Smooth muscle cell (in vitro differentiated cells): ENCODE results near the gene DCTN5. TPM values are rescaled to one million over a fixed set of nuclear protein-coding genes. Genes with fewer than 3 reads are reported as not detected.

Experiments
- DNase-seq: peaks from one replicate; lab custom pipeline; 2025; ENCODE audit not compliant: unreplicated experiment; lab: John Stamatoyannopoulos, UW
- H2AFZ ChIP-seq: fragments of 200-600 bp; sonication (generic); 2 replicates; pipeline ENCODE4 v1.6.0; 2016; ENCODE audit warnings: antibody characterized with exemption, low read depth, mild to moderate bottlenecking
- H3F3A ChIP-seq: fragments of 200-600 bp; sonication (generic); 2 replicates; pipeline ENCODE4 v1.6.0; 2017; ENCODE audit warnings: antibody characterized with exemption, low read depth
- H3K27ac ChIP-seq: fragments of 200-600 bp; sonication (generic); 2 replicates; pipeline ENCODE4 v1.5.1; 2016; ENCODE audit warnings: low read depth, mild to moderate bottlenecking
- H3K27me3 ChIP-seq: fragments of 200-600 bp; sonication (generic); 2 replicates; pipeline ENCODE4 v1.6.1; 2016; ENCODE audit warnings: low read depth, mild to moderate bottlenecking
- H3K36me3 ChIP-seq: fragments of 200-600 bp; sonication (generic); 2 replicates; pipeline ENCODE4 v1.5.1; 2016; ENCODE audit warnings: low read depth
- H3K4me1 ChIP-seq: fragments of 200-600 bp; sonication (generic); 2 replicates; pipeline ENCODE4 v1.5.1; 2016; ENCODE audit warnings: low read depth
- H3K4me2 ChIP-seq: fragments of 200-600 bp; sonication (generic); 2 replicates; pipeline ENCODE4 v1.6.0; 2016; ENCODE audit warnings: mild to moderate bottlenecking
- H3K4me3 ChIP-seq: fragments of 200-600 bp; sonication (generic); 2 replicates; pipeline ENCODE4 v1.5.1; 2016; ENCODE audit warnings: mild to moderate bottlenecking
- H3K79me2 ChIP-seq: fragments of 200-600 bp; sonication (generic); 2 replicates; pipeline ENCODE4 v1.6.0; 2016; ENCODE audit warnings: low read depth, mild to moderate bottlenecking
- H3K9ac ChIP-seq: fragments of 200-600 bp; sonication (generic); 2 replicates; pipeline ENCODE4 v1.6.0; 2016; ENCODE audit warnings: low read depth
- H3K9me3 ChIP-seq: fragments of 200-600 bp; sonication (generic); replicated peaks from 2 replicates; pipeline ENCODE4 v1.5.1; 2016; ENCODE audit warnings: low read depth
- H4K20me1 ChIP-seq: fragments of 200-600 bp; sonication (generic); 2 replicates; pipeline ENCODE4 v1.6.0; 2016; ENCODE audit warnings: low read depth
- CTCF ChIP-seq: fragments of 200-600 bp; sonication (generic); IDR thresholded peaks from 2 replicates; pipeline ENCODE4 v1.5.1; 2017; ENCODE audit warnings: borderline replicate concordance, mild to moderate bottlenecking, antibody characterized with exemption; ENCODE audit not compliant: insufficient read depth, poor library complexity, severe bottlenecking
- WGBS: methylation state at CpG from one replicate; pipeline ENCODE4 v1.1.7; 2016; ENCODE audit warnings: low lambda C conversion rate; 5-methylcytosine and 5-hydroxymethylcytosine counted together
- polyA plus RNA-seq: library from polyadenylated mRNA; unstranded; fragments of >200 nt; fragmentation: Nextera tagmentation; extraction: Ambion mirVana; gene quantifications from 2 replicates; pipeline ENCODE4 v1.2.1, GENCODE V29; 2016
- total RNA-seq: library from RNA; depleted of rRNA; stranded (reverse); fragments of >200 nt; gene quantifications from 2 replicates; pipeline ENCODE4 v1.2.3, GENCODE V29; 2014

Gene DCTN5
- total and polyA plus RNA-seq, 2 experiments from 2014 or later: 14.0 to 22.6 TPM

- WGBS: 84% methylated on average over 4 of the region's 4 CpGs
- no peak for TF ChIP-seq CTCF
- no peaks in the 10 kb centered on the region for H3K36me3 ChIP-seq
Measured at GRCh38 chr16:23650674-23651416, 9.6 kb downstream of the DCTN5 start.

GRCh38 chr16:23651943-23652468 lies 10.7 kb downstream of the DCTN5 start:
- Histone ChIP-seq H3K4me3 (no peak overlapping the region), H3K79me2 (peaks cover 11% of the 10 kb centered on the region), H3K9ac (no peak overlapping the region), H3K4me2 (no peak overlapping the region), H3K27me3 (no peaks in the 10 kb centered on the region), H3K4me1 (no peaks in the 10 kb centered on the region), H3K27ac (no peak overlapping the region), H2AFZ (no peak overlapping the region), H3K36me3 (no peaks in the 10 kb centered on the region), H3K9me3 (no peaks in the 10 kb centered on the region), H3F3A (no peaks in the 10 kb centered on the region), H4K20me1 (peaks cover 38% of the 10 kb centered on the region)
- no peak for TF ChIP-seq CTCF
- 92% methylated on average over 4 of the region's 4 CpGs for WGBS
- no peak for DNase-seq

More at GRCh38 chr16:23650674-23651416, 9.6 kb downstream of the DCTN5 start:
- Histone ChIP-seq H4K20me1 (peaks cover 33% of the 10 kb centered on the region), H3K4me2 (no peak overlapping the region), H3F3A (no peaks in the 10 kb centered on the region), H3K79me2 (peaks cover 17% of the 10 kb centered on the region), H3K27me3 (no peaks in the 10 kb centered on the region), H2AFZ (no peak overlapping the region), H3K9ac (no peak overlapping the region), H3K9me3 (no peaks in the 10 kb centered on the region), H3K4me1 (no peaks in the 10 kb centered on the region), H3K4me3 (no peak overlapping the region), H3K27ac (no peak overlapping the region)
- DNase-seq: no peak

GRCh38 chr16:23663918-23664317 lies 22.7 kb downstream of the DCTN5 start:
- H3F3A ChIP-seq: no peaks in the 10 kb centered on the region
- H3K36me3 ChIP-seq: no peaks in the 10 kb centered on the region
- 93% methylated on average over 2 of the region's 2 CpGs for WGBS
- no peak for DNase-seq
- no peaks in the 10 kb centered on the region for H3K9me3 ChIP-seq
- H3K27me3 ChIP-seq: peaks cover 3% of the 10 kb centered on the region
- H3K79me2 ChIP-seq: no peaks in the 10 kb centered on the region
- no peak for TF ChIP-seq CTCF
- no peak overlapping the region for H3K27ac ChIP-seq
- H3K4me2 ChIP-seq: no peak overlapping the region
- no peak overlapping the region for H3K9ac ChIP-seq
- H2AFZ ChIP-seq: no peak overlapping the region
- no peaks in the 10 kb centered on the region for H3K4me1 ChIP-seq
- H3K4me3 ChIP-seq: no peak overlapping the region
- no peaks in the 10 kb centered on the region for H4K20me1 ChIP-seq
